ENCODE measurements around the gene BST1. TPM values are rescaled to one million over a fixed set of nuclear protein-coding genes. Genes with fewer than 3 reads are reported as not detected.

BST1 gene
- total RNA-seq, 2 experiments from 2014 or later, result 0.47 to 0.66 TPM

DNA sequence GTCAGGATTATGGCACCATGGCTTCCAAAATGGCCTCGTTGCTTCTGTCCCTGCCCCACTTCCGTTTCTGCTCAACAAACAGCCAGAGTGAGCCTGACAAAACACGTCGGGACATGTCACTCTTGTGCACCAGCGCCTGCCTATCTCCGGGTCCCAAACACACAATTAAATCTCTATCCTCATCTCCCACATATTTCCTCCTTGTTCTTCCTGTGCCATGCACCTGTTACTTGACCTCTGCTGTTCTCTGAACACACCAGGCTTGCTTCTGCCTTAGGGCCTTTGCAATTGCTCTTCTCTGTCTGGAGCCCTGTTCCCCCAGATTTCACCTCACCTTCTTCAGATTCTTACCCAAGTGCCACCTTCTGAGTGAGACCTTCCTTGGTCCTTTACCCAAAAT is 62.5 kb downstream of the BST1 start:
- ChIA-PET CTCF (interaction anchor here (0.8 to 2.7 kb wide), 5 partner anchors 9 to 53 kb away, joined by 3 to 28 read pairs (median 5); no protein-coding TSS in a partner anchor), POLR2A (no interaction called here)
- no peak for DNase-seq
- no peak overlapping the region for H3K4me3 Mint-ChIP-seq
- peaks cover 6% of the 10 kb centered on the region for H3K9me3 Mint-ChIP-seq (ENCODE audit: low read depth)
- H3K4me1 Mint-ChIP-seq, result peaks cover 41% of the 10 kb centered on the region
- ATAC-seq, result no peak
- peak overlapping the region; percentile 44 for H3K27ac Mint-ChIP-seq
- peaks cover 2% of the 10 kb centered on the region for H3K36me3 Mint-ChIP-seq (ENCODE audit: low read depth)
- intact Hi-C loops (cut with DNase I, micrococcal nuclease), result no loop called here
- H3K27me3 Mint-ChIP-seq, result no peaks in the 10 kb centered on the region

DNA sequence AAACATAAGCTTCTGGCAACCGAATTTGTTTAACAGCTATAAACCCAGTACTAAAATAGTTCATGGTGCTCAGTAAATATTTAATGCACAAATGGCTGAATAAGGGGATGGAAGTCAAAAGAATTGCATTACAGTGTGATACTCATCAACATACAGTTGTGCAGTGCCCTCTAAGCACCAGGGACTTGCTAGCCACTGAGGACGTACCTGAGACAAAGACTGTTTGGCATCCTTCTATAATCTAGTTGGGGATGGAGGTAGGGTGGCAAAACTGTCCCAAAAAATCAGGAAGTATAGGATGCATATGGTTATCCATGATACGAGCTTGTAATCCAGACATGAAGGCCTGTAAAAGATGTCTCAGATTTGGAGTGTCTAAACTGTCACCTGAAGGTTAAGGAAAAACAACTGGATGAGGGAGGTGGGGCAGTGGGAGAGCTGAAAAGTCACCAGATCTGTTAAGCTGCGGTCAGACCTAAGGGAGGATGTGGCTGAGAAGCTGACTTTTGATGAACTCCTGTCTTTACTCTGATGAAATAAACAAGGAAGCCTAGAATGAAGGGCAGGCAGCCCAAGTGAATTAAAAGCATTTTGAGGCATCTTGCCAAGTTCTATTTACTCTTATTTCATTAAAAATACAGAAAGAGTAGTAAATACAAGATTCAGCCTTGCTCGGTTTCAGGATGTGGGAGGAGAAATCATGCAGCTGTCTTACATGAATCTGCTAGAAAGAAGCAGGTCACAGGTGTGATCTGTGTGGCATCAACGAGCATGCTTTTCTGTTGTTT is 63.2 kb downstream of the BST1 start:
- DNase-seq (peak; percentile 70), ATAC-seq (peak; percentile 82)
- Mint-ChIP-seq H3K36me3 (ENCODE audit: low read depth) (peaks cover 2% of the 10 kb centered on the region), H3K4me3 (peak overlapping the region; percentile 11), H3K27me3 (no peaks in the 10 kb centered on the region), H3K9me3 (ENCODE audit: low read depth) (peaks cover 6% of the 10 kb centered on the region), H3K4me1 (peaks cover 48% of the 10 kb centered on the region), H3K27ac (peak overlapping the region; percentile 44)
- ChIA-PET POLR2A (interaction anchor here (0.6 to 1.0 kb wide), 4 partner anchors 11 to 442 kb away, joined by 4 read pairs; no protein-coding TSS in a partner anchor), CTCF (interaction anchor here (0.5 to 2.7 kb wide), 10 partner anchors 10 to 909 kb away, joined by 3 to 28 read pairs (median 4); no protein-coding TSS in a partner anchor)
- intact Hi-C loops (cut with DNase I, micrococcal nuclease), result loop anchor here (1.0 to 2.0 kb wide), 2 partner anchors 10 to 111 kb away; partner anchors contain the start of gene FBXL5 (in 1 of the 2)

DNA sequence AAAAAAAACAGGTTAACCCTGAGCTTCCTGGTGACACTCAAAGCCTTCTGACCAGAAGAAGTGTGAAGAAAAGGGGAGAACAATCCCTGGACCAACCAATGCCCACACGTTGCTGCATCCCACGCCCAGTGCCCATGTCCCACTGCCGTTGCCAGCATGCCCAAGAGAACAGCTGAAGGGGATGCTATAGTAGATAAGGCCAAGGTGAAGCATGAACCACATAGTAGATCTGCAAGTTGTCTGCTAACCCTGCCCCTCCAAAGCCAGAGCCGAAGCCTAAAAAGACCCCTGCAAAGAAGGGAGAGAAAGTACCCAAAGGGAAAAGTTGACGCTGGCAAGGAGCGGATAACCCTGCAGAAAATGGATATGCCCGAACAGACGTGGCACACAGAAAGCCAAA is 64.0 kb downstream of the BST1 start:
- no peak for DNase-seq
- no peaks in the 10 kb centered on the region for H3K27me3 Mint-ChIP-seq
- H3K36me3 Mint-ChIP-seq (ENCODE audit: low read depth), result peaks cover 2% of the 10 kb centered on the region
- H3K4me3 Mint-ChIP-seq, result no peak overlapping the region
- intact Hi-C loops (cut with DNase I, micrococcal nuclease), result loop anchor here (1.0 to 2.0 kb wide), 2 partner anchors 11 to 112 kb away; partner anchors contain the start of gene FBXL5 (in 1 of the 2)
- peaks cover 6% of the 10 kb centered on the region for H3K9me3 Mint-ChIP-seq (ENCODE audit: low read depth)
- POLR2A ChIA-PET, result interaction anchor here (0.6 to 1.0 kb wide), 2 partner anchors 10 to 29 kb away, joined by 3 to 4 read pairs; no protein-coding TSS in a partner anchor
- peak overlapping the region; percentile 44 for H3K27ac Mint-ChIP-seq
- peaks cover 55% of the 10 kb centered on the region for H3K4me1 Mint-ChIP-seq
- no peak for ATAC-seq
- CTCF ChIA-PET, result interaction anchor here (0.5 to 2.7 kb wide), 8 partner anchors 11 to 910 kb away, joined by 3 to 28 read pairs (median 4); no protein-coding TSS in a partner anchor

DNA sequence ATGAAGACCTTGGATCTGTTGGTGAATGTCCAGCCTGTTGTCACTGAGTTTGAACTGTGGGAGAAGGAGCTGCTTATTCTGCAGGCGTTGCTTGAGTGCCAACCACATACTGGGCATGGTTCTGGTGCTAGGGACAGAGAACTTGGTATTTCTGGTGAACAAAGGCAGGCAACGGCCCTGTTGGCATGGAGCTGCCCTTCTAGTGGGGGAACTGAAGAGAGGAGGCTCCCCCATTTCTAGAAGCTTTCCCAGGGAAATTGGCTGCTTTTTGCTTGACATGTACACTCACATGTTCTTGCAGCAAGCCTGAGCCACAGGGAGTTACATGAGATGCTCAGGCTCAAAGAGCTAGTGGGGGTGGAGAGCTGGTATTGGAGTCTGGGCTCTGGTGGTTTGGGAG is 66.3 kb downstream of the BST1 start:
- DNase-seq, result no peak
- intact Hi-C loops (cut with DNase I, micrococcal nuclease), result no loop called here
- H3K27me3 Mint-ChIP-seq, result peaks cover 17% of the 10 kb centered on the region
- ATAC-seq, result no peak
- H3K4me3 Mint-ChIP-seq, result no peak overlapping the region
- H3K27ac Mint-ChIP-seq, result peak overlapping the region; percentile 38
- ChIA-PET POLR2A (no interaction called here), CTCF (interaction anchor here (1.1 to 3.8 kb wide), 3 partner anchors 9 to 26 kb away, joined by 3 to 37 read pairs (median 3); no protein-coding TSS in a partner anchor)
- no peaks in the 10 kb centered on the region for H3K36me3 Mint-ChIP-seq (ENCODE audit: low read depth)
- H3K9me3 Mint-ChIP-seq (ENCODE audit: low read depth), result peaks cover 4% of the 10 kb centered on the region
- H3K4me1 Mint-ChIP-seq, result peaks cover 77% of the 10 kb centered on the region

DNA sequence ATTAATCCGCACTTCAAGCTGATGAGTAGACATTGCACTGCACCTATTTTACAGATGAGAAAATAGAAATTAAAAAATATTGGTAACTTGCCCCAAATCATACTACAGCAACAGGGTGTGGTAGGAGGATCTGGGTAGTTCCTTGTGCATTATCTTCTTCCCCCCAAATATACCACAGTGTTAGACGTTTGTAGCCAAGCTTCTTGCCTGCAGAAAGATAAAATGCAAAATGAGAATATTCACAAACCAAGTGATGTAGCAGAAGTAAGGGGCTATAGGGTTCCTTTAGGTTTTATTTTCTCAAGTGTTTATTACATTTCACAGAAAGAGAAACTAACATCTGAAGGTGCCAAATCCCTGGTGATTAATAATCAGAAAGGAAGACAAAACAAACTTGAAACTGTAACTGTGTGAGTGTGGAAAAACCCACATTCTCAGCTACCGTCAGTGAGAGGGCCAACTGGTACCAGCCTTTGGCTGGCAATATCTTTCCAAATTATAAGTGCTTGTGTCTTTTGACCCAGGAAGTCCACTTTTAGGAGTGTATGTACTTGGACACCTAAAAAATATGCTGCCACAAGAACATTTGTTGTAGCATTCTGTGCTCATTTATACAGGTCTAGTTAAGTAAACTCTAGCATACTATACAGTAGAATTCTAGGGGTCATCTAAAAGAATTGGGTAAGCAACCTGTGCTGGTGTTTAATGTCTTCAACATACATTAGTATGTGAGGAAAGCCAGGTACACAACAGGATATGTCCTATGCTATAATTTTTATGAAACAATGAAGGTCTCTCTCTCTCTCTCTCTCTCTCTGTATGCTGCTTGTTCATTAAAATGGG is 68.6 kb downstream of the BST1 start:
- ATAC-seq, result peak; percentile 90
- intact Hi-C loops (cut with DNase I, micrococcal nuclease), result loop anchor here (1.0 to 10.0 kb wide), 6 partner anchors 10 to 917 kb away; partner anchors contain the start of gene TAPT1 (in 1 of the 2)
- CTCF ChIA-PET, result interaction anchor here (0.6 to 3.8 kb wide), 6 partner anchors 8 to 434 kb away, joined by 3 to 37 read pairs (median 6); no protein-coding TSS in a partner anchor

DNA sequence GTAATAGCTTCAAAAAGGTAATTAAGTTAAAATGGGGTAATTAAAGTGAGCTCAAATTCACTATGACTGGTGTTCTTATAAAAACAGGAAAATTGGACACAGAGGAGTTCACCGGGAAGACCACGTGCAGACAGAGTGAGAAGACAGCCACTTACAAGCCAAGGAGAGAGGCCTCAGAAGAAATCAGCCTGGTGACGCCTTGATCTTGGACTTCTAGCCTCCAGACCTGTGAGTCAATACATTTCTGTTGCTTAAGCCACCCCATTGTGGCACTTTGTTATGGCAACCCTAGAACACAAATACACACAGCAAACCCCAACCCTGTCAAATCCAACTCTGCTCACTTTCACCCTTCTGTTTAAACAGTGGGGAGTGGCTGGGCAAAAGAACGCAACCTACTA is 71.2 kb downstream of the BST1 start:
- Mint-ChIP-seq H3K27me3 (peaks cover 41% of the 10 kb centered on the region), H3K27ac (no peak overlapping the region), H3K9me3 (ENCODE audit: low read depth) (no peaks in the 10 kb centered on the region), H3K4me3 (no peak overlapping the region), H3K4me1 (peaks cover 70% of the 10 kb centered on the region), H3K36me3 (ENCODE audit: low read depth) (no peaks in the 10 kb centered on the region)
- CTCF ChIA-PET, result interaction anchor here (1.5 to 2.6 kb wide), 3 partner anchors 17 to 120 kb away, joined by 4 to 13 read pairs (median 6); no protein-coding TSS in a partner anchor
- intact Hi-C loops (cut with DNase I, micrococcal nuclease), result loop anchor here (5.0 to 10.0 kb wide), 3 partner anchors 451 to 919 kb away; partner anchors contain the start of gene TAPT1 (in 1 of the 2)
- POLR2A ChIA-PET, result no interaction called here
- ATAC-seq, result no peak
- DNase-seq, result no peak

More for the DNA sequence above, 68.6 kb downstream of the BST1 start:
- Mint-ChIP-seq H3K27ac (peak overlapping the region; percentile 83), H3K27me3 (peaks cover 31% of the 10 kb centered on the region), H3K4me1 (peaks cover 67% of the 10 kb centered on the region), H3K4me3 (peak overlapping the region; percentile 22), H3K36me3 (ENCODE audit: low read depth) (no peaks in the 10 kb centered on the region), H3K9me3 (ENCODE audit: low read depth) (no peaks in the 10 kb centered on the region)
- peak; percentile 50 for DNase-seq
- POLR2A ChIA-PET, result interaction anchor here (1.8 kb wide), 1 partner anchor 16 kb away, joined by 8 read pairs; no protein-coding TSS in a partner anchor

DNA sequence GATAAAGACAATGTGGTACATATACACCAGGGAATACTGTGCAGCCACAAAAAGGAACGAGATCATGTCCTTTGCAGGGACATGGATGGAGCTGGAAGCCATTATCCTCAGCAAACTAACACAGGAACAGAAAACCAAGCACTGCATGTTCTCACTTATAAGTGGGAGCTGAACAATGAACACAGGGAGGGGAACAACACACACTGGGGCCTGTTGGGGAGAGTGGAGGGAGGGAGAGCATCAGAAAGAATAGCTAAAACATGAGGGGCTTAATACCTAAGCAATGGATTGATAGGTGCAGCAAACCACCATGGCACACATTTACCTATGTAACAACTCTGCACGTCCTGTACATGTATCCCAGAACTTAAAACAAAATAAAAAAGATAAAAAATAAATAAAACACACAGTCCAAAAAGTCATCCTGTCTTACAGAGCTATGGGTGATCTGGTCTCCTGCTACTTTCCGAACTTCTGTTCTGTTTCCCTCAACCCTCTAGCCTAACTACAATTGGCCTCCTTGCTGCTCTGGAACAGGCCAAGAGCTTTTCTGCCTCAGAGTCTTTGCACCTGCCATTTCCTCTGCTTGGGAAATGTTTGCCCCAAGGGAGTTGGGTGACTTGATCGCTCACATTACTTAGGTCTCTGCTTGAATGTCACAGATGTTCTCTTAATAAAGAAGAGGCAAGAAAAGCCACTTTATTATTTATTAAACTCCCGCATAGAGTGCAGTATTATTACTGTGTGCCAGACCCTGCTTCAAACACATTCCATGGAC is 74.2 kb downstream of the BST1 start:
- intact Hi-C loops (cut with DNase I, micrococcal nuclease), result loop anchor here (5.0 to 10.0 kb wide), 4 partner anchors 95 to 922 kb away; partner anchors contain the start of genes TAPT1 (in 2 of the 2) and FAM200B (in 1 of the 2)
- POLR2A ChIA-PET, result interaction anchor here (0.6 to 1.3 kb wide), 3 partner anchors 11 to 22 kb away, joined by 4 to 6 read pairs (median 4); no protein-coding TSS in a partner anchor
- CTCF ChIA-PET, result interaction anchor here (0.8 to 1.1 kb wide), 3 partner anchors 14 to 38 kb away, joined by 3 to 6 read pairs (median 3); no protein-coding TSS in a partner anchor
- peak overlapping the region; percentile 86 for H3K27ac Mint-ChIP-seq
- no peaks in the 10 kb centered on the region for H3K9me3 Mint-ChIP-seq (ENCODE audit: low read depth)
- ATAC-seq (no peak), DNase-seq (no peak)
- peaks cover 41% of the 10 kb centered on the region for H3K27me3 Mint-ChIP-seq
- peaks cover 71% of the 10 kb centered on the region for H3K4me1 Mint-ChIP-seq
- H3K36me3 Mint-ChIP-seq (ENCODE audit: low read depth), result peaks cover 23% of the 10 kb centered on the region
- no peak overlapping the region for H3K4me3 Mint-ChIP-seq

DNA sequence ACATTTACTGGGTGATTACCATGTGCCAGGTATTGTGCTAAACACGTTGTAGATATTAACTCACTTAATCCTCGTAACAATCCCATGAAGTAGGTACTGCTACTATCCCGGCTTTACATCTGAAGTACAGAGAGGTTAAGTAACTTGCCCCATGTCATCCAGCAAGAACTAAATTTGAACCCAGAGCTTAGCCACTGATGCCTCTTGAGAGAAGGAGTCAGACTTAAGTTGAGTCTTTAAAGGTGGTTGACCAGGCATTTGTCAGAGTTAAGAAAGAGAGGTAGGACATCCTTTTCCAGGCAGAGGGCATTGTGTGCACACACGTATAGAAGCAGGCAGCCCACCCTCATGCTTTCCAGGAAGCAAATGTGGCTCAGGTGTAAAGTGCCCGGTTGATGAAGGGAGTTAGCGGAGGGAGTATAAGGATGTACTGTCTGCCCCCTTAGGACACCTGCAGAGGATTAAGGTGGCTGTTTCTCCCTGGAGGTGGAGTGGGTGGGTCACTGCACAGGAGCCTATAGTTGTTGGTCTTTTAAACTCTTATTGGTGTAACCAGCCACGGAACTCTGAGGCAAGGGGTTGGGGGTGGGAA is 74.9 kb downstream of the BST1 start:
- ATAC-seq (no peak), DNase-seq (no peak)
- ChIA-PET CTCF (interaction anchor here (0.8 to 1.1 kb wide), 3 partner anchors 14 to 39 kb away, joined by 3 to 6 read pairs (median 3); no protein-coding TSS in a partner anchor), POLR2A (interaction anchor here (0.6 to 1.3 kb wide), 3 partner anchors 12 to 23 kb away, joined by 4 to 6 read pairs (median 4); no protein-coding TSS in a partner anchor)
- Mint-ChIP-seq H3K27ac (peak overlapping the region; percentile 86), H3K4me1 (peaks cover 70% of the 10 kb centered on the region), H3K9me3 (ENCODE audit: low read depth) (no peaks in the 10 kb centered on the region), H3K27me3 (peaks cover 34% of the 10 kb centered on the region), H3K4me3 (peak overlapping the region; percentile 84), H3K36me3 (ENCODE audit: low read depth) (peaks cover 27% of the 10 kb centered on the region)
- intact Hi-C loops (cut with DNase I, micrococcal nuclease), result loop anchor here (1.0 to 10.0 kb wide), 10 partner anchors 17 to 923 kb away; partner anchors contain the start of genes FAM200B (in 2 of the 2), TAPT1 (in 2 of the 2) and FBXL5 (in 1 of the 2)

DNA sequence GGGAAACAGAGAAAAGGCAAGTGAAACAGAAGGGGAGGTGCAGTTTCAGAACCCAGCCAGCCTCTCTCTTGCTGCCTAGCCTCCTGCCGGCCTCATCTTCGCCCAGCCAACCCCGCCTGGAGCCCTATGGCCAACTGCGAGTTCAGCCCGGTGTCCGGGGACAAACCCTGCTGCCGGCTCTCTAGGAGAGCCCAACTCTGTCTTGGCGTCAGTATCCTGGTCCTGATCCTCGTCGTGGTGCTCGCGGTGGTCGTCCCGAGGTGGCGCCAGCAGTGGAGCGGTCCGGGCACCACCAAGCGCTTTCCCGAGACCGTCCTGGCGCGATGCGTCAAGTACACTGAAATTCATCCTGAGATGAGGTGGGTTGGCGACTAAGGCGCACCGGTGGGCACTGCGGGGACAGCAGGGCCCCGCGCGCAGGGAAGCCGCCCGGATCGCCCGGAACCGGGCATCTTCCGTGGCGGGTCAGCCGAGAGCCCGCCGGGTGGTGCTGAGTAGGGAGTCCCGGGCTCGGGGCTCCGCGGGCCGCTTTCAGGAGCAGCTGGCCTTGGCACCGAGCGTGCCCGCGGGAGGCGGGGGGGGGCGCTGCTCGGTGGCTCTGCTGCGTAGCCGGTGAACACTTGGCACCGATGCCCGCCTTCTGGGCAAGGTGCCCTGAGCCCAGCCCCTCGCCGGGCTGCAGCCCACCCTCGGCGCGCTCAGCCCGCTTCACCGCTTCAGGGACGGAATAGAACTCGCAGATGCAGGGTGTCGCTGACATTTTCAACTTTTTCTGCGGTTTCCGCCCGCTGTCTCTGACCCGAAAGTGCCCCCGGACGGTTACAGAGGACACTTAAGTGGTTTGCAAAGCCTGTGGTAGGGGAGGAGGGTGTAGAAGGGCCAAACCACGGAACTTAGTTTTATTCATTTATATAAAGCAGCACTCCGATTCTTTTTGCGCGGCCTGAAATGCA is 75.7 kb downstream of the BST1 start, which contains the start of gene CD38:
TSS of gene CD38 (plus strand) at position 40 of the 953 bp plus-strand sequence. CDS start at position 127, 87 bp downstream.
- Mint-ChIP-seq H3K9me3 (ENCODE audit: low read depth) (no peaks in the 10 kb centered on the region), H3K4me1 (peaks cover 70% of the 10 kb centered on the region), H3K27me3 (peaks cover 30% of the 10 kb centered on the region), H3K27ac (peak within 1 kb of the TSS; percentile 86), H3K36me3 (ENCODE audit: low read depth) (peaks cover 34% of the 10 kb centered on the region), H3K4me3 (peak within 1 kb of the TSS; percentile 84)
- CTCF ChIA-PET, result interaction anchor here (0.6 to 2.3 kb wide), 7 partner anchors 7 to 104 kb away, joined by 3 to 9 read pairs (median 5); no protein-coding TSS in a partner anchor
- intact Hi-C loops (cut with DNase I, micrococcal nuclease), result loop anchor here (1.0 to 10.0 kb wide), 10 partner anchors 16 to 924 kb away; partner anchors contain the start of genes FAM200B (in 2 of the 2), TAPT1 (in 2 of the 2) and FBXL5 (in 1 of the 2)
- DNase-seq, result peak; percentile 76
- peak; percentile 76 for ATAC-seq
- POLR2A ChIA-PET, result no interaction called here

Measured in activated CD4-positive, alpha-beta T cell treated with anti-CD3 and anti-CD28 coated beads for 36 hours (primary cell).